EL (cell line): ENCODE data around the gene CENPO.

Experiments
- DNase-seq: peaks from one replicate; pipeline ENCODE4 v3.0.0-alpha.2; 2016

CENPO gene

GRCh38 chr2:24792874-24793760, at the start of gene CENPO, which contains the start of gene PTRHD1:
Gene CENPO (plus strand): TSS chr2:24793425. CDS start chr2:24793920, 495 bp downstream.
Gene PTRHD1 (minus strand): TSS chr2:24793391. CDS start chr2:24793377, 14 bp downstream.
- peak; percentile 97 for DNase-seq

- no peak for DNase-seq
Observed at GRCh38 chr2:24743924-24744323, 49.3 kb upstream of the CENPO start.

GRCh38 chr2:24744356-24744755, 48.9 kb upstream of the CENPO start:
- DNase-seq, result no peak

- no peak for DNase-seq
Observed at GRCh38 chr2:24745825-24746224, 47.4 kb upstream of the CENPO start.

- DNase-seq, result no peak
Observed at GRCh38 chr2:24747299-24747698, 45.9 kb upstream of the CENPO start.

GRCh38 chr2:24749069-24749691, 44.0 kb upstream of the CENPO start:
- no peak for DNase-seq

- no peak for DNase-seq
Observed at GRCh38 chr2:24754985-24755705, 38.1 kb upstream of the CENPO start.

- no peak for DNase-seq
Observed at GRCh38 chr2:24756789-24757188, 36.4 kb upstream of the CENPO start.

GRCh38 chr2:24761866-24762265, 31.4 kb upstream of the CENPO start:
- no peak for DNase-seq

- no peak for DNase-seq
Observed at GRCh38 chr2:24762518-24762917, 30.7 kb upstream of the CENPO start.

- no peak for DNase-seq
Observed at GRCh38 chr2:24763843-24764242, 29.4 kb upstream of the CENPO start.

GRCh38 chr2:24766609-24767008, 26.6 kb upstream of the CENPO start:
- no peak for DNase-seq

- no peak for DNase-seq
Observed at GRCh38 chr2:24768013-24768412, 25.2 kb upstream of the CENPO start.

GRCh38 chr2:24768601-24769000, 24.6 kb upstream of the CENPO start:
- no peak for DNase-seq

- DNase-seq, result no peak
Observed at GRCh38 chr2:24771061-24771460, 22.2 kb upstream of the CENPO start.

GRCh38 chr2:24771764-24772586, 21.2 kb upstream of the CENPO start:
- DNase-seq, result no peak

GRCh38 chr2:24774373-24774772, 18.9 kb upstream of the CENPO start:
- no peak for DNase-seq

- DNase-seq, result no peak
Observed at GRCh38 chr2:24779116-24779515, 14.1 kb upstream of the CENPO start.

GRCh38 chr2:24783641-24784040, 9.6 kb upstream of the CENPO start:
- no peak for DNase-seq

GRCh38 chr2:24785671-24786321, 7.4 kb upstream of the CENPO start:
- no peak for DNase-seq

GRCh38 chr2:24787532-24787931, 5.7 kb upstream of the CENPO start:
- DNase-seq, result no peak

- DNase-seq, result no peak
Observed at GRCh38 chr2:24788816-24789215, 4.4 kb upstream of the CENPO start.
